ENCODE results near the gene RNF41.

DNA sequence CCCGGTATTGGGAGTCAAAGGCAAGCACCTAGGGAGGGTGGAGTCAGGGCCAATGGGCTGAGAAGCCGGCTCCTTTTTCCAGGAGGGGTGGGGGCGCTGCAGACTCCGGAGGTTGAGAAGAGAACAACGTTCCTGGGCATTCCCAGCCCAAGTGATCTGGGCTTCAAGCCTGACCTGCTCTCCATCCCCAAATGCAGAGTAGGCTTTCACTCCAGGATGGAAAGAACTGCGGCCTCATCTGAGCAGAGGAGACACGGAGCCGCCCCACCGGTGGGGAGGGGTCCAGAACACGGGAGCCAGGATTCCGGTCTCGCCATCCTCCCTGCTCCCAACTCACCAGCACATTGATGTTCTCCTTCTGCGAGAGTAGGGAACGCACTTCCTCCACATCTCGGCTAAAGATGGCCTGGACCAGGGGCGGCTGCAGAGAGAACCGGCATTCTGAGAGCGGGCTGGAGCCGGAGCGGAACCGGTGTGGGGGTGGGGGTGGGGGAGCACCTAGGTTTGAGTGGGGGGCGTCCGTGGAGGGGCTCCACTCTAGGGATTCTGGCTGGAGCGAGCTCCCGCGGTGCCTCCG, 35.9 kb upstream of the RNF41 start:
- TF ChIP-seq, protein P1, sequence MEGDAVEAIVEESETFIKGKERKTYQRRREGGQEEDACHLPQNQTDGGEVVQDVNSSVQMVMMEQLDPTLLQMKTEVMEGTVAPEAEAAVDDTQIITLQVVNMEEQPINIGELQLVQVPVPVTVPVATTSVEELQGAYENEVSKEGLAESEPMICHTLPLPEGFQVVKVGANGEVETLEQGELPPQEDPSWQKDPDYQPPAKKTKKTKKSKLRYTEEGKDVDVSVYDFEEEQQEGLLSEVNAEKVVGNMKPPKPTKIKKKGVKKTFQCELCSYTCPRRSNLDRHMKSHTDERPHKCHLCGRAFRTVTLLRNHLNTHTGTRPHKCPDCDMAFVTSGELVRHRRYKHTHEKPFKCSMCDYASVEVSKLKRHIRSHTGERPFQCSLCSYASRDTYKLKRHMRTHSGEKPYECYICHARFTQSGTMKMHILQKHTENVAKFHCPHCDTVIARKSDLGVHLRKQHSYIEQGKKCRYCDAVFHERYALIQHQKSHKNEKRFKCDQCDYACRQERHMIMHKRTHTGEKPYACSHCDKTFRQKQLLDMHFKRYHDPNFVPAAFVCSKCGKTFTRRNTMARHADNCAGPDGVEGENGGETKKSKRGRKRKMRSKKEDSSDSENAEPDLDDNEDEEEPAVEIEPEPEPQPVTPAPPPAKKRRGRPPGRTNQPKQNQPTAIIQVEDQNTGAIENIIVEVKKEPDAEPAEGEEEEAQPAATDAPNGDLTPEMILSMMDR (IDR thresholded peaks at IDR 0.05), result no peak
- no peak for TF ChIP-seq POLR2A (IDR thresholded peaks at IDR 0.05)

Measured in testis (tissue), 2 donors.